GM23338 (cell line): ENCODE results near the gene CARD10. TPM values are rescaled to one million over a fixed set of nuclear protein-coding genes. Genes with fewer than 3 reads are reported as not detected.

ENCODE experiments used
- ATAC-seq: fragments of 200-7000 bp; cut with Tn5 transposase; 3 replicates; pipeline ENCODE4 v1.9.1; 2020
- DNase-seq: peaks from one replicate; pipeline ENCODE4 v3.0.0-alpha.2; 2015; ENCODE audit warnings: low spot score
- H2AFZ ChIP-seq: fragments of 200-600 bp; sonication (generic); 2 replicates; pipeline ENCODE4 v1.8.0; 2016; ENCODE audit warnings: antibody characterized with exemption, mild to moderate bottlenecking, moderate library complexity
- H3F3A ChIP-seq: fragments of 200-600 bp; sonication (generic); replicated peaks from 2 replicates; pipeline ENCODE4 v1.8.0; 2017; ENCODE audit warnings: antibody characterized with exemption, mixed run types, low read depth
- H3K27ac ChIP-seq: fragments of 200-600 bp; sonication (generic); 2 replicates; pipeline ENCODE4 v1.6.1; 2016; ENCODE audit warnings: low read depth
- H3K27me3 ChIP-seq: fragments of 200-600 bp; sonication (generic); 2 replicates; pipeline ENCODE4 v1.8.0; 2016; ENCODE audit warnings: mild to moderate bottlenecking, mixed run types, moderate library complexity; ENCODE audit not compliant: insufficient read depth
- H3K36me3 ChIP-seq: fragments of 200-600 bp; sonication (generic); 2 replicates; pipeline ENCODE4 v1.8.0; 2016; ENCODE audit warnings: mild to moderate bottlenecking; ENCODE audit not compliant: insufficient read depth
- H3K4me1 ChIP-seq: fragments of 200-600 bp; sonication (generic); 2 replicates; pipeline ENCODE4 v1.8.0; 2016; ENCODE audit warnings: mild to moderate bottlenecking, moderate library complexity; ENCODE audit not compliant: insufficient read depth
- H3K4me2 ChIP-seq: fragments of 200-600 bp; sonication (generic); 2 replicates; pipeline ENCODE4 v1.7.1; 2017; ENCODE audit warnings: mixed run types
- H3K4me3 ChIP-seq: fragments of 200-600 bp; sonication (generic); 2 replicates; pipeline ENCODE4 v1.6.1; 2016; ENCODE audit warnings: mixed run types
- H3K79me2 ChIP-seq: fragments of 200-600 bp; sonication (generic); replicated peaks from 2 replicates; pipeline ENCODE4 v1.8.0; 2017; ENCODE audit warnings: mild to moderate bottlenecking; ENCODE audit not compliant: insufficient read depth
- H3K9me2 ChIP-seq: fragments of 200-600 bp; sonication (generic); 2 replicates; pipeline ENCODE4 v1.8.0; 2017; ENCODE audit not compliant: insufficient read depth
- H4K20me1 ChIP-seq: fragments of 200-600 bp; sonication (generic); replicated peaks from 2 replicates; pipeline ENCODE4 v1.8.0; 2017; ENCODE audit warnings: mild to moderate bottlenecking; ENCODE audit not compliant: insufficient read depth
- H3K27ac Mint-ChIP-seq: 2 replicates; pipeline ENCODE4 v1.8.0; 2020; ENCODE audit warnings: inconsistent platforms, mild to moderate bottlenecking, moderate library complexity, mixed read lengths
- H3K27me3 Mint-ChIP-seq: 3 replicates; pipeline ENCODE4 v1.8.0; 2022; ENCODE audit warnings: low read depth, mild to moderate bottlenecking, moderate library complexity, mixed read lengths, inconsistent platforms; ENCODE audit not compliant: insufficient read depth, poor library complexity
- H3K36me3 Mint-ChIP-seq: 3 replicates; pipeline ENCODE4 v1.8.0; 2021; ENCODE audit warnings: low read depth, mild to moderate bottlenecking, inconsistent platforms, moderate library complexity, mixed read lengths
- H3K4me1 Mint-ChIP-seq: 3 replicates; pipeline ENCODE4 v1.8.0; 2020; ENCODE audit warnings: mild to moderate bottlenecking, inconsistent platforms, mixed read lengths
- H3K4me3 Mint-ChIP-seq: 3 replicates; pipeline ENCODE4 v1.8.0; 2021; ENCODE audit warnings: moderate library complexity, mild to moderate bottlenecking, inconsistent platforms, mixed read lengths
- H3K9me3 Mint-ChIP-seq: 3 replicates; pipeline ENCODE4 v1.8.0; 2020; ENCODE audit warnings: moderate library complexity, mild to moderate bottlenecking, inconsistent platforms, mixed read lengths
- CREB1 ChIP-seq: fragments of 250-450 bp; sonication (Bioruptor Pico); IDR thresholded peaks from 2 replicates; pipeline ENCODE4 v1.5.0; 2020; ENCODE audit warnings: low read depth, mild to moderate bottlenecking, moderate library complexity
- EZH2 ChIP-seq: fragments of 200-600 bp; sonication (generic); IDR thresholded peaks from one replicate; pipeline ENCODE4 v1.8.0; 2017; ENCODE audit warnings: antibody characterized with exemption, mild to moderate bottlenecking, low read depth; ENCODE audit not compliant: unreplicated experiment
- EZH2phosphoT487 ChIP-seq: fragments of 200-600 bp; sonication (generic); IDR thresholded peaks from one replicate; pipeline ENCODE4 v1.8.1; 2018; ENCODE audit warnings: antibody characterized with exemption; ENCODE audit not compliant: unreplicated experiment
- JUNB ChIP-seq: IDR thresholded peaks from one replicate; pipeline ENCODE4 v1.6.1; 2016; ENCODE audit warnings: antibody characterized with exemption; ENCODE audit not compliant: unreplicated experiment
- NANOG ChIP-seq: IDR thresholded peaks from 2 replicates; pipeline ENCODE4 v1.6.1; 2016; ENCODE audit warnings: antibody characterized with exemption, borderline replicate concordance
- ZNF114 ChIP-seq: fragments of 250-450 bp; sonication (Bioruptor Pico); IDR thresholded peaks from 2 replicates; pipeline ENCODE4 v1.5.0; 2020; ENCODE audit warnings: mild to moderate bottlenecking, moderate library complexity
- ZNF331 ChIP-seq: fragments of 250-450 bp; sonication (Bioruptor Pico); IDR thresholded peaks from 2 replicates; pipeline ENCODE4 v1.5.0; 2020; ENCODE audit warnings: low read depth, mild to moderate bottlenecking, moderate library complexity
- polyA plus RNA-seq: library from polyadenylated mRNA; unstranded; fragments of >200 nt; fragmentation: Nextera tagmentation; extraction: Ambion mirVana; gene quantifications from 2 replicates; pipeline ENCODE4 v1.2.1, GENCODE V29; 2016
- total RNA-seq: library from RNA; depleted of rRNA; stranded (reverse); fragments of >200 nt; shearing (Covaris generic); gene quantifications from 2 replicates; pipeline ENCODE4 v1.2.3, GENCODE V29; 2014
- TF ChIP-seq, protein P1 (sequence below): fragments of 250-450 bp; sonication (Bioruptor Pico); IDR thresholded peaks from 2 replicates; pipeline ENCODE4 v1.5.0; 2020; ENCODE audit warnings: mild to moderate bottlenecking, moderate library complexity
- TF ChIP-seq, protein P2 (sequence below), 2 experiments: fragments of 200-600 bp in 1 of 2; sonication (generic) in 1 of 2; conservative IDR thresholded peaks; 2 replicates each; pipeline versions ENCODE4 v1.5.1 to v1.6.1; 2016 to 2017; ENCODE audit warnings: antibody characterized with exemption in 2 of 2, low read depth in 2 of 2, mild to moderate bottlenecking in 2 of 2, moderate library complexity in 1 of 2
- TF ChIP-seq, protein P3 (sequence below): IDR thresholded peaks from one replicate; pipeline ENCODE4 v1.6.1; 2018; ENCODE audit warnings: antibody characterized with exemption; ENCODE audit not compliant: unreplicated experiment

The CARD10 gene
- total and polyA plus RNA-seq, 2 experiments from 2014 or later, result 5.4 to 17.2 TPM

DNA sequence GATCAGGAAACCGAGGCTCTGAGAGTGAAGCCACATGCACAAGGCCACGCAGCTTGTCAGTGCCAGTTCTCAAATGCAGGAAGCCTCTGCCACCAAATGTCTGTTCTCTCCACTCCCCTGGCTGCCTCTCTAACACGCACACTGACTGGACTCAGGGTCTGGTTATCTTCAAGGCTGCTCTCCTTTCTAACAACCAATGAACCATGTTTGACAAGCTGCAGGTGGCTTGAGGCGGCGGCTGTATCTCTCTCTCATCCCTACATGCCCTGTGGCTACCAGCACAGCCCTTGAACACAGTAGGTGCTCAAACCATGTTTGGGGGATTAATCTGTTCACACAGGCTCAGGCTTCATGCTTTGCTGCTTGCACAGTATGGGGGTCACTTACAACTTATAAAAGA is 56.8 kb downstream of the CARD10 start (continued):
- TF ChIP-seq, protein P1, sequence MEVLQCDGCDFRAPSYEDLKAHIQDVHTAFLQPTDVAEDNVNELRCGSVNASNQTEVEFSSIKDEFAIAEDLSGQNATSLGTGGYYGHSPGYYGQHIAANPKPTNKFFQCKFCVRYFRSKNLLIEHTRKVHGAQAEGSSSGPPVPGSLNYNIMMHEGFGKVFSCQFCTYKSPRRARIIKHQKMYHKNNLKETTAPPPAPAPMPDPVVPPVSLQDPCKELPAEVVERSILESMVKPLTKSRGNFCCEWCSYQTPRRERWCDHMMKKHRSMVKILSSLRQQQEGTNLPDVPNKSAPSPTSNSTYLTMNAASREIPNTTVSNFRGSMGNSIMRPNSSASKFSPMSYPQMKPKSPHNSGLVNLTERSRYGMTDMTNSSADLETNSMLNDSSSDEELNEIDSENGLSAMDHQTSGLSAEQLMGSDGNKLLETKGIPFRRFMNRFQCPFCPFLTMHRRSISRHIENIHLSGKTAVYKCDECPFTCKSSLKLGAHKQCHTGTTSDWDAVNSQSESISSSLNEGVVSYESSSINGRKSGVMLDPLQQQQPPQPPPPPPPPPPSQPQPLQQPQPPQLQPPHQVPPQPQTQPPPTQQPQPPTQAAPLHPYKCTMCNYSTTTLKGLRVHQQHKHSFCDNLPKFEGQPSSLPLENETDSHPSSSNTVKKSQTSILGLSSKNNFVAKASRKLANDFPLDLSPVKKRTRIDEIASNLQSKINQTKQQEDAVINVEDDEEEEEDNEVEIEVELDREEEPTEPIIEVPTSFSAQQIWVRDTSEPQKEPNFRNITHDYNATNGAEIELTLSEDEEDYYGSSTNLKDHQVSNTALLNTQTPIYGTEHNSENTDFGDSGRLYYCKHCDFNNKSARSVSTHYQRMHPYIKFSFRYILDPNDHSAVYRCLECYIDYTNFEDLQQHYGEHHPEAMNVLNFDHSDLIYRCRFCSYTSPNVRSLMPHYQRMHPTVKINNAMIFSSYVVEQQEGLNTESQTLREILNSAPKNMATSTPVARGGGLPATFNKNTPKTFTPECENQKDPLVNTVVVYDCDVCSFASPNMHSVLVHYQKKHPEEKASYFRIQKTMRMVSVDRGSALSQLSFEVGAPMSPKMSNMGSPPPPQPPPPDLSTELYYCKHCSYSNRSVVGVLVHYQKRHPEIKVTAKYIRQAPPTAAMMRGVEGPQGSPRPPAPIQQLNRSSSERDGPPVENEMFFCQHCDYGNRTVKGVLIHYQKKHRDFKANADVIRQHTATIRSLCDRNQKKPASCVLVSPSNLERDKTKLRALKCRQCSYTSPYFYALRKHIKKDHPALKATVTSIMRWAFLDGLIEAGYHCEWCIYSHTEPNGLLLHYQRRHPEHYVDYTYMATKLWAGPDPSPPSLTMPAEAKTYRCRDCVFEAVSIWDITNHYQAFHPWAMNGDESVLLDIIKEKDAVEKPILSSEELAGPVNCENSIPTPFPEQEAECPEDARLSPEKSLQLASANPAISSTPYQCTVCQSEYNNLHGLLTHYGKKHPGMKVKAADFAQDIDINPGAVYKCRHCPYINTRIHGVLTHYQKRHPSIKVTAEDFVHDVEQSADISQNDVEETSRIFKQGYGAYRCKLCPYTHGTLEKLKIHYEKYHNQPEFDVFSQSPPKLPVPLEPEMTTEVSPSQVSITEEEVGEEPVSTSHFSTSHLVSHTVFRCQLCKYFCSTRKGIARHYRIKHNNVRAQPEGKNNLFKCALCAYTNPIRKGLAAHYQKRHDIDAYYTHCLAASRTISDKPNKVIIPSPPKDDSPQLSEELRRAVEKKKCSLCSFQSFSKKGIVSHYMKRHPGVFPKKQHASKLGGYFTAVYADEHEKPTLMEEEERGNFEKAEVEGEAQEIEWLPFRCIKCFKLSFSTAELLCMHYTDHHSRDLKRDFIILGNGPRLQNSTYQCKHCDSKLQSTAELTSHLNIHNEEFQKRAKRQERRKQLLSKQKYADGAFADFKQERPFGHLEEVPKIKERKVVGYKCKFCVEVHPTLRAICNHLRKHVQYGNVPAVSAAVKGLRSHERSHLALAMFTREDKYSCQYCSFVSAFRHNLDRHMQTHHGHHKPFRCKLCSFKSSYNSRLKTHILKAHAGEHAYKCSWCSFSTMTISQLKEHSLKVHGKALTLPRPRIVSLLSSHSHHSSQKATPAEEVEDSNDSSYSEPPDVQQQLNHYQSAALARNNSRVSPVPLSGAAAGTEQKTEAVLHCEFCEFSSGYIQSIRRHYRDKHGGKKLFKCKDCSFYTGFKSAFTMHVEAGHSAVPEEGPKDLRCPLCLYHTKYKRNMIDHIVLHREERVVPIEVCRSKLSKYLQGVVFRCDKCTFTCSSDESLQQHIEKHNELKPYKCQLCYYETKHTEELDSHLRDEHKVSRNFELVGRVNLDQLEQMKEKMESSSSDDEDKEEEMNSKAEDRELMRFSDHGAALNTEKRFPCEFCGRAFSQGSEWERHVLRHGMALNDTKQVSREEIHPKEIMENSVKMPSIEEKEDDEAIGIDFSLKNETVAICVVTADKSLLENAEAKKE (CRISPR knock-in tag), result no peak
- TF ChIP-seq CREB1 (CRISPR knock-in tag), result no peak

DNA sequence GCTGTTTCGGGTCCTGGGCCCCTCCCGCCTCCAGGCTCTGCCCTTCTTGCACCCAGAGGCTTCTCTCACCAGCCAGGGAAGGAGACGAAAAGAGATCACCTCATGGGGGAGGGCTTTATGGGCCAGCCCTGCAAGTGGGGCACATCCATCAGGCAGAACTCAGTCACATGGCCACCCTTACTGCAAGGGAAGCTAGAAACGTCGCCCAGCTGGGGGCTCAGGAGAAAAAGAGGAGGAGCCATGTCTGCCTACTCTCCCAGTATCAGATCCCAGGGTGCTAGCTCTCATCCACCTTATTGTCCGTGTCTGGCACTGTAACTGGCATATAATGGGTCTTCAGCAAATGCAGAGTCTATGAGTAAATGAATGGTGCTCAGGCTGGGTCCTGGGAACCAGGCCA is 57.3 kb downstream of the CARD10 start:
- Histone ChIP-seq H3K4me2 (no peak overlapping the region), H3F3A (no peaks in the 10 kb centered on the region), H3K4me3 (no peak overlapping the region), H2AFZ (no peak overlapping the region), H3K4me1 (no peaks in the 10 kb centered on the region), H3K79me2 (no peaks in the 10 kb centered on the region), H3K36me3 (no peaks in the 10 kb centered on the region), H4K20me1 (no peaks in the 10 kb centered on the region), H3K27me3 (no peaks in the 10 kb centered on the region), H3K27ac (no peak overlapping the region), H3K9me2 (no peaks in the 10 kb centered on the region)
- DNase-seq (no peak), ATAC-seq (no peak)
- H3K27ac Mint-ChIP-seq, result no peak overlapping the region
- no peaks in the 10 kb centered on the region for H3K9me3 Mint-ChIP-seq
- no peak for TF ChIP-seq EZH2phosphoT487
- no peaks in the 10 kb centered on the region for H3K36me3 Mint-ChIP-seq
- H3K4me3 Mint-ChIP-seq, result no peak overlapping the region
- H3K4me1 Mint-ChIP-seq, result peaks cover 5% of the 10 kb centered on the region
- peaks cover 14% of the 10 kb centered on the region for H3K27me3 Mint-ChIP-seq

DNA sequence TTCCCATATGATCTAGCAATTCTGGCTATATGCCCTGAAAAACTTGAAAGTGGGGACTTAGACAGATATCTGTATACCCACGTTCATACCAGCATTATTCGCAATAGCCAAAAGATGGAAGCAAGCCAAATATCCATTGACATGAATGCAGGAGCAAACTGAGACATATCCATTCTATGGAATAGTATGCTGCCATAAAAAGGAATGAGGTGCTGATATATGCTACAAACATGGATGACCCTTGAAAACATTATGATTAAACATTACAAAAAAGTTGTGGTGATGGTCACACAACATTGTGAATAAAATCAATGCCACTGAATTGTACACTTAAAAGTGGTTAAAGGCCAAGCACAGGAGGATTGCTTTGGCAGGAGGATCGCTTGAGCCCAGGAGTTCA is 58.5 kb downstream of the CARD10 start:
- Mint-ChIP-seq H3K4me3 (no peak overlapping the region), H3K36me3 (no peaks in the 10 kb centered on the region), H3K4me1 (peaks cover 8% of the 10 kb centered on the region), H3K27me3 (peaks cover 11% of the 10 kb centered on the region), H3K27ac (no peak overlapping the region), H3K9me3 (no peaks in the 10 kb centered on the region)
- Histone ChIP-seq H3K36me3 (no peaks in the 10 kb centered on the region), H3K27ac (no peak overlapping the region), H3K4me3 (no peak overlapping the region), H3K9me2 (no peaks in the 10 kb centered on the region), H2AFZ (no peak overlapping the region), H3K79me2 (no peaks in the 10 kb centered on the region), H3K4me2 (no peak overlapping the region), H3F3A (no peaks in the 10 kb centered on the region), H3K27me3 (no peaks in the 10 kb centered on the region), H4K20me1 (no peaks in the 10 kb centered on the region), H3K4me1 (no peaks in the 10 kb centered on the region)
- ATAC-seq (no peak), DNase-seq (no peak)
- no peak for TF ChIP-seq NANOG
- TF ChIP-seq JUNB, result no peak
- no peak for TF ChIP-seq ZNF114 (CRISPR knock-in tag)
- no peak for TF ChIP-seq ZNF331 (CRISPR knock-in tag)
- TF ChIP-seq, protein P2, sequence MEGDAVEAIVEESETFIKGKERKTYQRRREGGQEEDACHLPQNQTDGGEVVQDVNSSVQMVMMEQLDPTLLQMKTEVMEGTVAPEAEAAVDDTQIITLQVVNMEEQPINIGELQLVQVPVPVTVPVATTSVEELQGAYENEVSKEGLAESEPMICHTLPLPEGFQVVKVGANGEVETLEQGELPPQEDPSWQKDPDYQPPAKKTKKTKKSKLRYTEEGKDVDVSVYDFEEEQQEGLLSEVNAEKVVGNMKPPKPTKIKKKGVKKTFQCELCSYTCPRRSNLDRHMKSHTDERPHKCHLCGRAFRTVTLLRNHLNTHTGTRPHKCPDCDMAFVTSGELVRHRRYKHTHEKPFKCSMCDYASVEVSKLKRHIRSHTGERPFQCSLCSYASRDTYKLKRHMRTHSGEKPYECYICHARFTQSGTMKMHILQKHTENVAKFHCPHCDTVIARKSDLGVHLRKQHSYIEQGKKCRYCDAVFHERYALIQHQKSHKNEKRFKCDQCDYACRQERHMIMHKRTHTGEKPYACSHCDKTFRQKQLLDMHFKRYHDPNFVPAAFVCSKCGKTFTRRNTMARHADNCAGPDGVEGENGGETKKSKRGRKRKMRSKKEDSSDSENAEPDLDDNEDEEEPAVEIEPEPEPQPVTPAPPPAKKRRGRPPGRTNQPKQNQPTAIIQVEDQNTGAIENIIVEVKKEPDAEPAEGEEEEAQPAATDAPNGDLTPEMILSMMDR (conservative IDR thresholded peaks at IDR 0.05; ENCODE audit: low read depth in 2 of 2), result no peak
- no peak for TF ChIP-seq EZH2
- TF ChIP-seq, protein P3, sequence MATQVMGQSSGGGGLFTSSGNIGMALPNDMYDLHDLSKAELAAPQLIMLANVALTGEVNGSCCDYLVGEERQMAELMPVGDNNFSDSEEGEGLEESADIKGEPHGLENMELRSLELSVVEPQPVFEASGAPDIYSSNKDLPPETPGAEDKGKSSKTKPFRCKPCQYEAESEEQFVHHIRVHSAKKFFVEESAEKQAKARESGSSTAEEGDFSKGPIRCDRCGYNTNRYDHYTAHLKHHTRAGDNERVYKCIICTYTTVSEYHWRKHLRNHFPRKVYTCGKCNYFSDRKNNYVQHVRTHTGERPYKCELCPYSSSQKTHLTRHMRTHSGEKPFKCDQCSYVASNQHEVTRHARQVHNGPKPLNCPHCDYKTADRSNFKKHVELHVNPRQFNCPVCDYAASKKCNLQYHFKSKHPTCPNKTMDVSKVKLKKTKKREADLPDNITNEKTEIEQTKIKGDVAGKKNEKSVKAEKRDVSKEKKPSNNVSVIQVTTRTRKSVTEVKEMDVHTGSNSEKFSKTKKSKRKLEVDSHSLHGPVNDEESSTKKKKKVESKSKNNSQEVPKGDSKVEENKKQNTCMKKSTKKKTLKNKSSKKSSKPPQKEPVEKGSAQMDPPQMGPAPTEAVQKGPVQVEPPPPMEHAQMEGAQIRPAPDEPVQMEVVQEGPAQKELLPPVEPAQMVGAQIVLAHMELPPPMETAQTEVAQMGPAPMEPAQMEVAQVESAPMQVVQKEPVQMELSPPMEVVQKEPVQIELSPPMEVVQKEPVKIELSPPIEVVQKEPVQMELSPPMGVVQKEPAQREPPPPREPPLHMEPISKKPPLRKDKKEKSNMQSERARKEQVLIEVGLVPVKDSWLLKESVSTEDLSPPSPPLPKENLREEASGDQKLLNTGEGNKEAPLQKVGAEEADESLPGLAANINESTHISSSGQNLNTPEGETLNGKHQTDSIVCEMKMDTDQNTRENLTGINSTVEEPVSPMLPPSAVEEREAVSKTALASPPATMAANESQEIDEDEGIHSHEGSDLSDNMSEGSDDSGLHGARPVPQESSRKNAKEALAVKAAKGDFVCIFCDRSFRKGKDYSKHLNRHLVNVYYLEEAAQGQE, result no peak
